GM12865 (cell line): ENCODE data around the gene SLC39A8.
A peak's percentile ranks its signal among the peaks of the same experiment; 100 is the strongest.

Source experiments
- DNase-seq: peaks from one replicate; pipeline ENCODE4 v3.0.0; 2010; ENCODE audit warnings: low read depth
- H3K4me3 ChIP-seq: 2 replicates; pipeline ENCODE4 v1.5.1; 2011; ENCODE audit warnings: mild to moderate bottlenecking, low read depth, low read length, control low read depth
- CTCF ChIP-seq: IDR thresholded peaks from 2 replicates; pipeline ENCODE4 v1.5.1; 2011; ENCODE audit warnings: low read length, control low read depth, low read depth, inconsistent platforms; ENCODE audit not compliant: insufficient read depth; ENCODE audit errors: missing control alignments

Gene SLC39A8

GRCh38 chr4:102324730-102325129 lies 20.6 kb downstream of the SLC39A8 start:
- DNase-seq: no peak
- no peak overlapping the region for H3K4me3 ChIP-seq
- no peak for TF ChIP-seq CTCF

GRCh38 chr4:102322736-102323135 lies 22.5 kb downstream of the SLC39A8 start:
- DNase-seq: no peak
- TF ChIP-seq CTCF: no peak
- H3K4me3 ChIP-seq: no peak overlapping the region

GRCh38 chr4:102321260-102321995 lies 23.9 kb downstream of the SLC39A8 start:
- H3K4me3 ChIP-seq: peak overlapping the region; percentile 23
- TF ChIP-seq CTCF: no peak
- DNase-seq: peak; percentile 66

GRCh38 chr4:102319594-102319993 lies 25.7 kb downstream of the SLC39A8 start:
- DNase-seq: no peak
- no peak overlapping the region for H3K4me3 ChIP-seq
- no peak for TF ChIP-seq CTCF

GRCh38 chr4:102318526-102318925 lies 26.8 kb downstream of the SLC39A8 start:
- no peak overlapping the region for H3K4me3 ChIP-seq
- no peak for TF ChIP-seq CTCF
- no peak for DNase-seq

GRCh38 chr4:102318105-102318504 lies 27.2 kb downstream of the SLC39A8 start:
- H3K4me3 ChIP-seq: no peak overlapping the region
- no peak for TF ChIP-seq CTCF
- no peak for DNase-seq

- no peak for TF ChIP-seq CTCF
- H3K4me3 ChIP-seq: no peak overlapping the region
- DNase-seq: no peak
These were observed 27.8 kb downstream of the SLC39A8 start for GRCh38 chr4:102317459-102317858.
